DND-41 (cell line): ENCODE measurements around the gene PRSS12.

Experiments
- CTCF ChIP-seq: IDR thresholded peaks from 2 replicates; pipeline ENCODE4 v1.5.1; 2012; ENCODE audit warnings: borderline replicate concordance, low read length, moderate library complexity, mild to moderate bottlenecking; ENCODE audit not compliant: poor library complexity, severe bottlenecking; ENCODE audit errors: extremely low read depth
- EZH2 ChIP-seq: IDR thresholded peaks from 3 replicates; pipeline ENCODE4 v1.6.1; 2012; ENCODE audit warnings: borderline replicate concordance, low read depth, mild to moderate bottlenecking, moderate library complexity, low read length, inconsistent platforms; ENCODE audit not compliant: severe bottlenecking

- TF ChIP-seq CTCF (no peak), EZH2 (no peak)
These were observed 23.0 kb downstream of the PRSS12 start for GRCh38 chr4:118329849-118330248.
